Astrocyte of the hippocampus (primary cell): ENCODE data around the gene MFSD2B.

ENCODE experiments used
- DNase-seq: peaks from one replicate; pipeline ENCODE4 v3.0.0; 2011; ENCODE audit warnings: low read depth, low spot score

The MFSD2B gene

DNA sequence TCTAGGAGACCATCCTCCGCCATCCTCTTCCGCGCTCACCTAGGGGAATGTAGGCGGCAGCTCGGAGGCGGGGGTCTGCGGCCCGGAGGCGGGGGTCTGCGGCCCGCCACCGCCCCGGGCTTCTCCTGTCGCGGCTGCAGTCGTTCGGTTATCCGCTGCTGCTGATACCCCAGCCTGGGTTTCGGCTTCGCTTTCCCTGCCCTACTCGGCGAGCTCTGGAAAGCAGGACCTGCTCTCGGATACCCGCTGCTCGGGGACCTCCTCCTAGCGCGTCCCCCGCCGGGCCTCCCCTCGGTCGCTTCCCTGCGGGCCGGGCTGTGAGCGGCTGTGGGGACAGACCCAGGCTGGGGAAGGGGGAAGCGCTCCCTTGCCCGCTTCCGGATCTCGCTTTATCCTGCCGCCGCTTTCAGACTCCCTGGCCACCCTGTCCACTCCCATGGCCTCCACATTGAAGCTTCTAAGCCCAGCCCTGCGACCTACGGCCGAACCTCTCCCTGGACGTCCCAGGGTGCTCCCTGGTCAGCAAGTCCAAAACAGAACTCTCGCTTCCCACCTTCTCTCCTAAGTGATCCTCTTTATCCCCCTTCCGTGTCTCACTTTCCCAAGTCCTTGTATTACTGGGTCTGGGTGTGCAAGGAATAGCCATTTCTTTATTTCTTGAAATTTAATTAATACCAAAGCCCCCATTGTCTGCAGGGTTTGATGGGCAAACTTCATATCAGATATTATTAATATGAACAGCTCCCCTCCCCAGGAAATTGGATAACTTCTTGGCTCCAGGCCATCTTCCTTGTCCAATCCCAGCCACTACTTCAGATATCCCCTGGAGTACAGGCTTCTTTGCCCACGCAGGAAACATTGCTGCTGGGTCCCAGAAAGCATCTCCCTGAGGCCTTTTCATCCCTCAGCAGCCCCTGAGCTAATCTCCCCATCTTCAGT is 40.4 kb downstream of the MFSD2B start:
- DNase-seq = peak; percentile 59

DNA sequence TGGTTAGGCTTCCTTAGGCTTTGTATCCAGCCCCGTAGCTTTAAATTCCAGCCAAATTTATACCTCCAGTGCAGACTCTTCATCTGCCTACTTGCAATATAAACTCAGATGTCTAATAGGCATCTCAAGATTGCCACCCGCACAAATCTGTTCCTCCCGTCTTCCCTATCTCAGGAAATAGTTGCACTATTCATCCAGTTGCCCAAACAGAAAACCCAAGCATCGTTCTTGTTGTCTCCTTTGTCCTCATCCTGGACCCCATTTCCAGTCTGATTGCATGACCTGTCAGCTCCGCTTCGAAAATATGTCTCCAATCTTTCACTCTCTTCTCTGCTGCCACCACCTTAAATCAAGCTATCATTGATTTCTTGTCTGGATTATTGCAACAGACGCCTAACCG is 41.9 kb downstream of the MFSD2B start:
- no peak for DNase-seq

- DNase-seq = no peak
Observed at GRCh38 chr2:24052951-24053350, 43.1 kb downstream of the MFSD2B start.

DNA sequence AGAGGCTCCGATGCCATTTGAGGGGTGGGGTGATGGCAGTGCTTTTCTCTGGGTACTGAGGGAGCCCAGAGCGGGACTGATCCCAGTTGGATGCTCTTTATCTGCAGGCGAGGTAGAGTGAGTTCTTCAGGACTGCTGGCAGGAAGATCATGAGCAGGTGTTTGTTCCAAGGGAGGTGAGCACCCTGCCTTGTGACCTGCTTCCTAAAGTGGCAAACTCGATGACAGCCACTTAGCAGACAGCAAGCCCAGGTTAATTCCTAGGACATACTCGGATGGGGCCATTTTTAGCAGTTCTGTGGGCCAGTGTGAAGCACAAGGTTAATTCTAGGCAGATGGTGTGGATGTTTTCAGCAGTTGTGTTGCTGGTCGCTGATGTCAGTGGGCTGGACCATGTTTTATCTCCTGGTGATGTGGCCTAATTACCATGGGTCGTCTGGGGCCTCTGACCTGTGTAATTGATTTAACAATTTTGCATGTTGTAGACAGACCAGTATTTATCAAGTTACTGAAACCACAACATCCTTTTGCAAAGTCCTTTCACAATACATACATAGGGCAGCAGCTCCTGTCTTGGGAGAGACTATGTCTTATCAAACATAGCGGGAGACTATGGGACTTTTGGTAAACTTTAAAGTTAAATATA is 44.6 kb downstream of the MFSD2B start:
- no peak for DNase-seq

GRCh38 chr2:24055750-24056149 is 45.9 kb downstream of the MFSD2B start:
- no peak for DNase-seq

- DNase-seq = no peak
Observed at GRCh38 chr2:24058564-24059271, 48.8 kb downstream of the MFSD2B start.

DNA sequence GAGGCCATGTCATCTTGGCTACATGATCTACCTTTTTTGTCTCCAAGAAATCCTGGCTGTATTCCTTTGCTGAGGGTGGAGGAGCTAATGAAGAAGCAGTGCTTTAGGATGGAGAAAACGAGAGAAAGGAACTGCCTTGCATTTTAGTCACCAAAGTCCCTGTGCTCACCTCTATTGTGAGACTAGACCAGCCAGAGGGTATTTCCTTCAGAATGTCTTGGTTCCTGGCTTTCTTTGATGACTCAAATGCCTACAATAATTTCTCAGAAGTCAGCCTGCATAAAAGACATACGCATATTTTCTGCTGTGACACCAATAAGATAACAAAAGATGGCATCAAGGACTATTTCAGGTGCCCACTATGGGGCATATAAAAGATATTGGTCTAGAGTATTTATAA is 55.5 kb downstream of the MFSD2B start:
- DNase-seq = no peak

GRCh38 chr2:24072259-24072658 is 62.4 kb downstream of the MFSD2B start:
- DNase-seq = no peak

- DNase-seq = no peak
Observed at GRCh38 chr2:24073816-24074215, 63.9 kb downstream of the MFSD2B start.

DNA sequence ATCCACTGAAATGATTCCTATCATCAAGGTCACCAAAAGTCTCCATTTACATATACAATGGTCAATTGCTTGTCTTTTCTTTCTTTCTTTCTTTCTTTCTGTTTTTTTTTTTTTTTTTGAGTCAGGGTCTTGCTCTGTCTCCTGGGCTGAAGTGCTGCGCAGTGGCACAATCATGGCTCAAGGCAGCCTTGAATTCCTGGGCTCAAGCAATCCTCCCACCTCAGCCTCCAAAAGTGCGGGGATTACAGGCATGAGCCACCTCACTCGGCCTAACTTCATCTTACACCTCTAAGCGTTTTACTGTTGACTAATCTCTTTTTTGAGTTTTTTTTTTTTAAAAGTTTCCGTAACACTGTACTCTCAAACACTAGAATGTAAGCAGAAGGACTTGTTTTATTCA is 65.4 kb downstream of the MFSD2B start:
- no peak for DNase-seq
